H1 (cell line): Measurements from ENCODE around the gene TLE2. TPM values are rescaled to one million over a fixed set of nuclear protein-coding genes. Genes with fewer than 3 reads are reported as not detected.

Experiments used
- CTCF ChIA-PET: fragments of 300-600 bp; sonication (Branson Sonifier 250); formaldehyde crosslinking; loops from one replicate; lab custom pipeline; 2021; ENCODE audit not compliant: partially characterized antibody; lab: Charles Lee
- POLR2A ChIA-PET: fragments of 300-600 bp; sonication (Branson Sonifier 250); formaldehyde crosslinking; loops from one replicate; lab custom pipeline; 2021; ENCODE audit warnings: inconsistent platforms; ENCODE audit not compliant: partially characterized antibody; lab: Charles Lee
- DNase-seq, 2 experiments: peaks; one replicate each; pipeline versions ENCODE4 v3.0.0 to v3.0.0-alpha.2; 2010 to 2022; ENCODE audit warnings: low spot score in 2 of 2, low read depth in 1 of 2, mixed read lengths in 1 of 2
- FAIRE-seq: peaks from 2 replicates; lab custom pipeline; 2011; peaks lifted over from hg19 to GRCh38; lab: Jason Lieb, UNC
- H2AFZ ChIP-seq: 2 replicates; pipeline ENCODE4 v1.8.1; 2012; ENCODE audit warnings: low read length, inconsistent platforms
- H2AK5ac ChIP-seq: 2 replicates; pipeline ENCODE4 v1.6.1; 2013; ENCODE audit warnings: low read depth, low read length
- H2BK120ac ChIP-seq: replicated peaks from 2 replicates; pipeline ENCODE3; 2013; ENCODE audit warnings: low read depth, low read length, inconsistent platforms
- H2BK12ac ChIP-seq: 2 replicates; pipeline ENCODE4 v1.6.1; 2013; ENCODE audit warnings: low read depth, low read length
- H2BK15ac ChIP-seq: 2 replicates; pipeline ENCODE4 v1.6.1; 2013; ENCODE audit warnings: low read length
- H2BK20ac ChIP-seq: 2 replicates; pipeline ENCODE4 v1.6.1; 2013; ENCODE audit warnings: low read length
- H2BK5ac ChIP-seq: 2 replicates; pipeline ENCODE4 v1.6.1; 2013; ENCODE audit warnings: low read depth, low read length
- H3K14ac ChIP-seq: 2 replicates; pipeline ENCODE4 v1.6.1; 2013; ENCODE audit warnings: inconsistent platforms; ENCODE audit not compliant: insufficient read length
- H3K18ac ChIP-seq: 2 replicates; pipeline ENCODE4 v1.6.1; 2013; ENCODE audit warnings: low read length; ENCODE audit errors: extremely low read depth
- H3K23ac ChIP-seq: 2 replicates; pipeline ENCODE4 v1.6.1; 2013; ENCODE audit warnings: inconsistent platforms; ENCODE audit not compliant: insufficient read length
- H3K23me2 ChIP-seq: 2 replicates; pipeline ENCODE4 v1.6.1; 2013; ENCODE audit warnings: low read depth, low read length
- H3K27ac ChIP-seq: 2 replicates; pipeline ENCODE4 v1.6.1; 2011; ENCODE audit warnings: low read depth, low read length, inconsistent platforms
- H3K27me3 ChIP-seq, 4 experiments: replicated peaks in 1 of 4; 1 replicate in 1 of 4; 2 replicates in 3 of 4; pipeline versions ENCODE4 v1.6.1 to v1.8.1; 2011 to 2013; ENCODE audit warnings: low read length in 3 of 4, mild to moderate bottlenecking in 3 of 4, inconsistent platforms in 2 of 4, mixed read lengths in 2 of 4, moderate library complexity in 1 of 4; ENCODE audit not compliant: control insufficient read depth in 3 of 4, insufficient read depth in 3 of 4; ENCODE audit errors: extremely low read depth in 1 of 4
- H3K36me3 ChIP-seq, 4 experiments: 2 replicates each; pipeline versions ENCODE4 v1.6.1 to v1.8.1; 2011 to 2013; ENCODE audit warnings: mild to moderate bottlenecking in 4 of 4, low read length in 3 of 4, moderate library complexity in 2 of 4, control low read depth in 1 of 4, inconsistent platforms in 1 of 4; ENCODE audit not compliant: insufficient read depth in 4 of 4, control insufficient read depth in 2 of 4
- H3K4ac ChIP-seq: replicated peaks from 2 replicates; pipeline ENCODE3; 2013; ENCODE audit warnings: low read length, low read depth, mixed read lengths, inconsistent platforms; ENCODE audit not compliant: insufficient read length
- H3K4me1 ChIP-seq, 4 experiments: replicated peaks in 1 of 4; 1 replicate in 1 of 4; 2 replicates in 3 of 4; pipeline versions ENCODE4 v1.6.1 to v1.8.1; 2011 to 2013; ENCODE audit warnings: low read length in 3 of 4, inconsistent platforms in 2 of 4, mixed read lengths in 1 of 4; ENCODE audit not compliant: insufficient read depth in 4 of 4, control insufficient read depth in 3 of 4
- H3K4me2 ChIP-seq, 2 experiments: 2 replicates each; pipeline versions ENCODE4 v1.6.1 to v1.8.1; 2011 to 2013; ENCODE audit warnings: low read depth in 2 of 2, low read length in 2 of 2, control low read depth in 1 of 2, inconsistent platforms in 1 of 2, mild to moderate bottlenecking in 1 of 2; ENCODE audit not compliant: insufficient read depth in 1 of 2
- H3K4me3 ChIP-seq, 4 experiments: fragments of 200-600, 300-600 bp in 1 of 4; sonication (generic), shearing (Covaris generic), sonication (Bioruptor Twin) in 1 of 4; 2 replicates each; pipeline versions ENCODE4 v1.5.1 to v1.8.1; 2011 to 2016; ENCODE audit warnings: low read length in 4 of 4, low read depth in 3 of 4, control low read depth in 2 of 4, inconsistent platforms in 2 of 4, mild to moderate bottlenecking in 2 of 4, mixed read lengths in 1 of 4, moderate library complexity in 1 of 4; ENCODE audit not compliant: insufficient read depth in 2 of 4; ENCODE audit errors: extremely low read depth in 1 of 4
- H3K56ac ChIP-seq: replicated peaks from 2 replicates; pipeline ENCODE3; 2013; ENCODE audit warnings: low read depth, mild to moderate bottlenecking, mixed read lengths, low read length, inconsistent platforms; ENCODE audit not compliant: insufficient read length
- H3K79me1 ChIP-seq: 2 replicates; pipeline ENCODE4 v1.6.1; 2013; ENCODE audit warnings: low read depth, low read length, control low read depth
- H3K79me2 ChIP-seq, 2 experiments: 2 replicates each; pipeline versions ENCODE4 v1.6.1 to v1.8.1; 2012 to 2013; ENCODE audit warnings: low read length in 2 of 2, mild to moderate bottlenecking in 2 of 2, inconsistent platforms in 1 of 2; ENCODE audit not compliant: insufficient read depth in 2 of 2, control insufficient read depth in 1 of 2
- H3K9ac ChIP-seq, 4 experiments: replicated peaks in 1 of 4; 1 replicate in 1 of 4; 2 replicates in 3 of 4; pipeline versions ENCODE4 v1.6.1 to v1.8.1; 2011 to 2013; ENCODE audit warnings: low read depth in 3 of 4, low read length in 3 of 4, control low read depth in 2 of 4, mild to moderate bottlenecking in 2 of 4, moderate library complexity in 2 of 4, inconsistent platforms in 1 of 4; ENCODE audit errors: extremely low read depth in 1 of 4
- H3K9me3 ChIP-seq, 2 experiments: 2 replicates each; pipeline versions ENCODE4 v1.6.1 to v1.8.1; 2012 to 2013; ENCODE audit warnings: mild to moderate bottlenecking in 2 of 2, moderate library complexity in 2 of 2, control low read depth in 1 of 2, inconsistent platforms in 1 of 2, low read depth in 1 of 2, low read length in 1 of 2, mixed read lengths in 1 of 2; ENCODE audit not compliant: insufficient read depth in 2 of 2
- H4K20me1 ChIP-seq, 2 experiments: replicated peaks in 1 of 2; 2 replicates each; pipeline versions ENCODE3 to v1.8.1; 2011 to 2013; ENCODE audit warnings: inconsistent platforms in 2 of 2, low read length in 2 of 2, mild to moderate bottlenecking in 1 of 2; ENCODE audit not compliant: insufficient read depth in 2 of 2, control insufficient read depth in 1 of 2
- H4K5ac ChIP-seq: 2 replicates; pipeline ENCODE4 v1.6.1; 2013; ENCODE audit warnings: low read length, low read depth, mixed read lengths, inconsistent platforms; ENCODE audit not compliant: insufficient read length
- H4K8ac ChIP-seq: 2 replicates; pipeline ENCODE4 v1.8.0; 2013; ENCODE audit warnings: mild to moderate bottlenecking, moderate library complexity, low read length, inconsistent platforms; ENCODE audit not compliant: insufficient read depth; ENCODE audit errors: extremely low read depth
- H4K91ac ChIP-seq: replicated peaks from 2 replicates; pipeline ENCODE3; 2013; ENCODE audit warnings: low read length, mixed read lengths, inconsistent platforms; ENCODE audit not compliant: insufficient read length
- RBBP5 ChIP-seq: IDR thresholded peaks from 2 replicates; pipeline ENCODE4 v1.7.1; 2012; ENCODE audit warnings: low read depth, mild to moderate bottlenecking, inconsistent platforms, low read length, moderate library complexity, borderline replicate concordance
- SIRT6 ChIP-seq: IDR thresholded peaks from one replicate; pipeline ENCODE4 v1.7.1; 2012; ENCODE audit warnings: low read length, inconsistent platforms
- SIX5 ChIP-seq: IDR thresholded peaks from 2 replicates; pipeline ENCODE4 v1.6.1; 2011; ENCODE audit warnings: mild to moderate bottlenecking, low read depth, low read length
- SUZ12 ChIP-seq: fragments of 200-600 bp; sonication (generic); IDR thresholded peaks from 2 replicates; pipeline ENCODE4 v1.6.1; 2012; ENCODE audit warnings: mild to moderate bottlenecking, inconsistent platforms, low read length, moderate library complexity, mixed read lengths
- WGBS, 2 experiments: shearing (Covaris generic) in 1 of 2; methylation state at CpG; one replicate each; pipeline versions ENCODE4 v1.1.6 to v1.1.7; 2013 to 2015; ENCODE audit warnings: low lambda C conversion rate in 2 of 2, mixed read lengths in 2 of 2, inconsistent platforms in 1 of 2, low coverage in 1 of 2, missing lambda C conversion rate in 1 of 2; ENCODE audit not compliant: insufficient replicate concordance in 2 of 2, insufficient coverage in 1 of 2, insufficient read length in 1 of 2; ENCODE audit errors: extremely low coverage in 1 of 2, missing lambda C conversion rate in 1 of 2; 5-methylcytosine and 5-hydroxymethylcytosine counted together
- polyA plus RNA-seq, 7 experiments: library from polyadenylated mRNA; depleted of rRNA in 3 of 7; stranded (reverse) in 5 of 7; unstranded in 2 of 7; fragments of >200 nt in 5 of 7; fragments of 200-250 nt in 2 of 7; gene quantifications; 1 replicate in 5 of 7; 2 replicates in 1 of 7; 4 replicates in 1 of 7; pipeline versions ENCODE4 v1.2.1 to v1.2.3, GENCODE V29; 2011 to 2013; ENCODE audit warnings: missing spikeins in 2 of 7, mixed read lengths in 2 of 7
- total RNA-seq: library from RNA; stranded (reverse); fragmentation: NEBNext Ultra II Directional; extraction: Animal tissue kit (Norgen Biotek cat#: 25700); gene quantifications from 2 replicates; pipeline ENCODE4 v1.2.1, GENCODE V29; 2021

TLE2 gene
- total and polyA plus RNA-seq, 2 of the 8 experiments (the other 6 are each of a cell fraction or from before 2014, with no cell fraction given): 8.0 to 11.5 TPM

GRCh38 chr19:2973229-2973628, 55.9 kb downstream of the TLE2 start:
- H2BK120ac ChIP-seq: no peak overlapping the region
- POLR2A ChIA-PET: interaction anchor here (0.9 to 1.3 kb wide), 3 partner anchors 56 to 131 kb away, joined by 3 read pairs; partner anchors contain the start of gene TLE2
- no peak overlapping the region for H2AK5ac ChIP-seq
- no peak overlapping the region for H2AFZ ChIP-seq
- H2BK5ac ChIP-seq: no peak overlapping the region
- DNase-seq (no peak), FAIRE-seq (no peak)
- H3K79me2 ChIP-seq: no peaks in the 10 kb centered on the region
- no peak overlapping the region for H3K4ac ChIP-seq
- no peak overlapping the region for H3K9ac ChIP-seq
- H3K36me3 ChIP-seq: no peaks in the 10 kb centered on the region
- H3K14ac ChIP-seq: no peak overlapping the region
- no peak overlapping the region for H3K56ac ChIP-seq
- H4K20me1 ChIP-seq: no peaks in the 10 kb centered on the region
- H3K18ac ChIP-seq: no peak overlapping the region
- no peaks in the 10 kb centered on the region for H3K9me3 ChIP-seq
- H3K23me2 ChIP-seq: peaks cover 8% of the 10 kb centered on the region; the same call in 1 of the 2 replicates
- no peak overlapping the region for H4K8ac ChIP-seq
- H2BK20ac ChIP-seq: no peak overlapping the region
- 92% methylated on average over 8 of the region's 8 CpGs; no CpG with 5 or more reads in 1 of the 2 experiments for WGBS, 2 experiments
- H3K27ac ChIP-seq: no peak overlapping the region
- H4K91ac ChIP-seq: no peak overlapping the region
- CTCF ChIA-PET: no interaction called here
- H2BK12ac ChIP-seq: no peak overlapping the region
- no peaks in the 10 kb centered on the region for H3K79me1 ChIP-seq
- peaks cover 0 to 11% (median 7%) of the 10 kb centered on the region in 4 experiments; a peak in 5 of 7 replicates for H3K4me1 ChIP-seq
- no peak overlapping the region for H3K23ac ChIP-seq
- H4K5ac ChIP-seq: no peak overlapping the region
- no peak overlapping the region for H2BK15ac ChIP-seq
- peaks cover 0 to 13% (median 10%) of the 10 kb centered on the region in 4 experiments; a peak in 6 of 7 replicates for H3K27me3 ChIP-seq
- no peak overlapping the region for H3K4me3 ChIP-seq
- no peak overlapping the region for H3K4me2 ChIP-seq
- no peak for TF ChIP-seq SUZ12
- TF ChIP-seq RBBP5: no peak
- TF ChIP-seq SIX5: no peak
- no peak for TF ChIP-seq SIRT6
